ENCODE results near the gene AP3B1. TPM values are rescaled to one million over a fixed set of nuclear protein-coding genes. Genes with fewer than 3 reads are reported as not detected.
"Not testable (repeated sequence)": the region's sequence is repeated elsewhere in the genome, so short reads cannot be mapped to it uniquely, and the experiment has no call there.

The AP3B1 gene
- total RNA-seq, 4 donors from 2014 or later, result 33.8 to 38.6 (median 36.0) TPM

GRCh38 chr5:78203815-78204214 is 90.7 kb downstream of the AP3B1 start:
- H3K4me1 ChIP-seq, result no peaks in the 10 kb centered on the region
- H3K4me3 ChIP-seq, result no peak overlapping the region
- H3K27me3 ChIP-seq, result no peaks in the 10 kb centered on the region
- H3K27ac ChIP-seq, result no peak overlapping the region
- 89 to 100% methylated on average over 2 of the region's 2 CpGs for WGBS, 2 donors (ENCODE audit: low coverage in 1 of 2)
- no peak for TF ChIP-seq POLR2A (IDR thresholded peaks at IDR 0.05)
- H3K36me3 ChIP-seq, result peaks cover 0 to 39% of the 10 kb centered on the region in 2 donors
- no peak for ATAC-seq
- no peaks in the 10 kb centered on the region for H3K9me3 ChIP-seq

GRCh38 chr5:78190402-78190801 is 104.1 kb downstream of the AP3B1 start:
- no peaks in the 10 kb centered on the region for H3K27me3 ChIP-seq
- TF ChIP-seq POLR2AphosphoS5 (IDR thresholded peaks at IDR 0.05), result no peak
- TF ChIP-seq POLR2A (IDR thresholded peaks at IDR 0.05), result no peak
- TF ChIP-seq EP300 (IDR thresholded peaks at IDR 0.05), result no peak
- no peak for TF ChIP-seq CTCF (IDR thresholded peaks at IDR 0.05)
- ATAC-seq, result no peak
- H3K36me3 ChIP-seq, result peaks cover 0 to 4% of the 10 kb centered on the region in 2 donors
- no peak overlapping the region for H3K4me3 ChIP-seq
- no peaks in the 10 kb centered on the region for H3K4me1 ChIP-seq
- H3K9me3 ChIP-seq, result peaks cover 0 to 5% (median 0%) of the 10 kb centered on the region in 3 donors
- WGBS, 2 donors (ENCODE audit: low coverage in 1 of 2), result 88 to 100% methylated on average over 1 of the region's 1 CpG
- H3K27ac ChIP-seq, result no peak overlapping the region

- H3K36me3 ChIP-seq, H3K4me3 ChIP-seq, H3K27ac ChIP-seq, H3K27me3 ChIP-seq, H3K9me3 ChIP-seq, ATAC-seq, H3K4me1 ChIP-seq: not testable (repeated sequence)
- WGBS, 2 donors (ENCODE audit: low coverage in 1 of 2), result 91 to 98% methylated on average over 4 of the region's 4 CpGs
Observed at GRCh38 chr5:78188681-78189080, 105.8 kb downstream of the AP3B1 start.

- Histone ChIP-seq H3K9me3 (peaks cover 0 to 5% (median 0%) of the 10 kb centered on the region in 3 donors), H3K36me3 (peaks cover 0 to 14% of the 10 kb centered on the region in 2 donors), H3K27ac (no peak overlapping the region), H3K27me3 (no peaks in the 10 kb centered on the region), H3K4me3 (no peak overlapping the region), H3K4me1 (no peaks in the 10 kb centered on the region)
- no peak for ATAC-seq
- TF ChIP-seq POLR2AphosphoS5 (IDR thresholded peaks at IDR 0.05) (no peak), EP300 (IDR thresholded peaks at IDR 0.05) (no peak), POLR2A (IDR thresholded peaks at IDR 0.05) (no peak), CTCF (IDR thresholded peaks at IDR 0.05) (no peak)
Observed at GRCh38 chr5:78187172-78187571, 107.3 kb downstream of the AP3B1 start.

GRCh38 chr5:78182838-78183237 is 111.7 kb downstream of the AP3B1 start:
- TF ChIP-seq EP300 (IDR thresholded peaks at IDR 0.05) (no peak), CTCF (IDR thresholded peaks at IDR 0.05) (no peak), POLR2A (IDR thresholded peaks at IDR 0.05) (no peak), POLR2AphosphoS5 (IDR thresholded peaks at IDR 0.05) (no peak)
- no peaks in the 10 kb centered on the region for H3K9me3 ChIP-seq
- H3K36me3 ChIP-seq, result peaks cover 4 to 26% of the 10 kb centered on the region in 2 donors
- no peak for ATAC-seq
- WGBS, 2 donors (ENCODE audit: low coverage in 1 of 2), result 76 to 90% methylated on average over 2 to 3 of the region's 3 CpGs
- H3K4me3 ChIP-seq, result no peak overlapping the region
- no peaks in the 10 kb centered on the region for H3K27me3 ChIP-seq
- H3K27ac ChIP-seq, result no peak overlapping the region
- no peaks in the 10 kb centered on the region for H3K4me1 ChIP-seq

GRCh38 chr5:78178356-78178755 is 116.1 kb downstream of the AP3B1 start:
- Histone ChIP-seq H3K4me1 (no peaks in the 10 kb centered on the region), H3K27me3 (no peaks in the 10 kb centered on the region), H3K27ac (no peak overlapping the region), H3K9me3 (no peaks in the 10 kb centered on the region), H3K36me3 (peaks cover 4 to 51% of the 10 kb centered on the region in 2 donors), H3K4me3 (no peak overlapping the region)
- ATAC-seq, result no peak
- no peak for TF ChIP-seq CTCF (IDR thresholded peaks at IDR 0.05)
- no peak for TF ChIP-seq EP300 (IDR thresholded peaks at IDR 0.05)
- TF ChIP-seq POLR2A (IDR thresholded peaks at IDR 0.05), result no peak
- 94 to 98% methylated on average over 4 to 5 of the region's 5 CpGs for WGBS, 2 donors (ENCODE audit: low coverage in 1 of 2)

- not testable (repeated sequence) for H3K27ac ChIP-seq, H3K27me3 ChIP-seq, H3K4me3 ChIP-seq, H3K4me1 ChIP-seq, H3K9me3 ChIP-seq, ATAC-seq
- WGBS, 2 donors (ENCODE audit: low coverage in 1 of 2), result 100% methylated on average over 1 of the region's 1 CpG; no CpG with 5 or more reads in 1 of the 2 donors
- H3K36me3 ChIP-seq, result peaks cover 0 to 44% of the 10 kb centered on the region in 2 donors
Observed at GRCh38 chr5:78170335-78170734, 124.2 kb downstream of the AP3B1 start.
